Gastrocnemius medialis (tissue), 4 donors: Measurements from ENCODE around the gene RRM1.

ENCODE experiments used
- CTCF ChIP-seq, 5 experiments: fragments of 450-650 bp in 3 of 5; fragments of 200-600 bp in 2 of 5; sonication (generic) in 2 of 5; IDR thresholded peaks in 4 of 5; conservative IDR thresholded peaks in 1 of 5; 1 replicate in 4 of 5; 2 replicates in 1 of 5; pipeline ENCODE4 v1.5.1; 2016 to 2019; ENCODE audit warnings: antibody characterized with exemption in 5 of 5, mild to moderate bottlenecking in 3 of 5, moderate library complexity in 3 of 5
- POLR2A ChIP-seq, 2 donors: fragments of 450-650 bp; IDR thresholded peaks; one replicate each; pipeline ENCODE4 v1.6.1; 2017; ENCODE audit warnings: antibody characterized with exemption in 2 of 2, mild to moderate bottlenecking in 2 of 2, moderate library complexity in 2 of 2

GRCh38 chr11:4167758-4168157 lies 73.2 kb downstream of the RRM1 start:
- TF ChIP-seq CTCF (IDR thresholded peaks at IDR 0.05 in 4 of 5, conservative IDR thresholded peaks at IDR 0.05 in 1 of 5), result no peak
- no peak for TF ChIP-seq POLR2A (IDR thresholded peaks at IDR 0.05)
